WTC11 (cell line): ENCODE measurements around the gene MTF2. TPM values are rescaled to one million over a fixed set of nuclear protein-coding genes. Genes with fewer than 3 reads are reported as not detected.
A peak's percentile ranks its signal among the peaks of the same experiment; 100 is the strongest.

Experiments used
- ATAC-seq: fragments of 200-7000 bp; cut with Tn5 transposase; 2 replicates; pipeline ENCODE4 v1.10.0; 2021; ENCODE audit warnings: mild to moderate bottlenecking, moderate library complexity
- CTCF ChIA-PET: fragments of 300-600 bp; sonication (Branson Sonifier 250); formaldehyde crosslinking; loops from one replicate; lab custom pipeline; 2021; ENCODE audit warnings: antibody characterized with exemption; lab: Charles Lee
- POLR2A ChIA-PET: fragments of 350-600 bp; sonication (Branson Sonifier 250); formaldehyde crosslinking; loops from one replicate; lab custom pipeline; 2021; ENCODE audit warnings: antibody characterized with exemption; lab: Charles Lee
- DNase-seq: peaks from one replicate; pipeline ENCODE4 v3.0.0; 2021; ENCODE audit warnings: low spot score
- H3K27ac Mint-ChIP-seq: 2 replicates; pipeline ENCODE4 v1.8.0; 2021; ENCODE audit warnings: mixed read lengths
- H3K27me3 Mint-ChIP-seq: 2 replicates; pipeline ENCODE4 v1.8.0; 2021; ENCODE audit warnings: low read depth, mild to moderate bottlenecking, moderate library complexity, mixed read lengths
- H3K36me3 Mint-ChIP-seq: 2 replicates; pipeline ENCODE4 v1.8.0; 2021; ENCODE audit warnings: mixed read lengths
- H3K4me1 Mint-ChIP-seq: 2 replicates; pipeline ENCODE4 v1.8.0; 2022; ENCODE audit warnings: mixed read lengths
- H3K4me3 Mint-ChIP-seq: 2 replicates; pipeline ENCODE4 v1.8.0; 2021; ENCODE audit warnings: mild to moderate bottlenecking, moderate library complexity, mixed read lengths
- H3K9me3 Mint-ChIP-seq: 2 replicates; pipeline ENCODE4 v1.8.0; 2021; ENCODE audit warnings: mixed read lengths
- ARID4B ChIP-seq: sonication (generic); formaldehyde crosslinking; IDR thresholded peaks from 2 replicates; pipeline ENCODE4 v1.8.0; 2023; ENCODE audit warnings: missing genetic modification reagents, mild to moderate bottlenecking, borderline replicate concordance
- CREB1 ChIP-seq: sonication (generic); formaldehyde crosslinking; IDR thresholded peaks from 2 replicates; pipeline ENCODE4 v1.8.0; 2023; ENCODE audit warnings: mild to moderate bottlenecking, missing genetic modification reagents
- CREM ChIP-seq: sonication (generic); formaldehyde crosslinking; IDR thresholded peaks from 2 replicates; pipeline ENCODE4 v1.8.1; 2022; ENCODE audit warnings: mild to moderate bottlenecking, missing genetic modification reagents, moderate library complexity
- E2F1 ChIP-seq: sonication (generic); formaldehyde crosslinking; IDR thresholded peaks from 2 replicates; pipeline ENCODE4 v1.8.0; 2022; ENCODE audit warnings: mild to moderate bottlenecking, missing genetic modification reagents
- ETV6 ChIP-seq: sonication (generic); formaldehyde crosslinking; IDR thresholded peaks from 2 replicates; pipeline ENCODE4 v1.8.1; 2022; ENCODE audit warnings: mild to moderate bottlenecking, missing genetic modification reagents
- FOXK1 ChIP-seq: sonication (generic); formaldehyde crosslinking; IDR thresholded peaks from 2 replicates; pipeline ENCODE4 v1.8.0; 2022; ENCODE audit warnings: mild to moderate bottlenecking, moderate library complexity, missing genetic modification reagents
- HMGXB4 ChIP-seq: sonication (generic); formaldehyde crosslinking; IDR thresholded peaks from 2 replicates; pipeline ENCODE4 v1.8.1; 2023; ENCODE audit warnings: mild to moderate bottlenecking, moderate library complexity, missing genetic modification reagents
- MAX ChIP-seq: sonication (generic); formaldehyde crosslinking; IDR thresholded peaks from 2 replicates; pipeline ENCODE4 v1.8.0; 2022; ENCODE audit warnings: mild to moderate bottlenecking, missing genetic modification reagents
- NFYB ChIP-seq: sonication (generic); formaldehyde crosslinking; conservative IDR thresholded peaks from 2 replicates; pipeline ENCODE4 v1.8.0; 2022; ENCODE audit warnings: low read depth, missing genetic modification reagents
- SP1 ChIP-seq: sonication (generic); formaldehyde crosslinking; conservative IDR thresholded peaks from 2 replicates; pipeline ENCODE4 v1.8.1; 2022; ENCODE audit warnings: missing genetic modification reagents
- TP53 ChIP-seq: sonication (generic); formaldehyde crosslinking; IDR thresholded peaks from 2 replicates; pipeline ENCODE4 v1.8.1; 2023; ENCODE audit warnings: mild to moderate bottlenecking, missing genetic modification reagents
- USF1 ChIP-seq: sonication (generic); formaldehyde crosslinking; IDR thresholded peaks from 2 replicates; pipeline ENCODE4 v1.8.0; 2022; ENCODE audit warnings: mild to moderate bottlenecking, missing genetic modification reagents
- USF2 ChIP-seq: sonication (generic); formaldehyde crosslinking; IDR thresholded peaks from 2 replicates; pipeline ENCODE4 v1.8.1; 2023; ENCODE audit warnings: mild to moderate bottlenecking, missing genetic modification reagents, moderate library complexity
- ZBTB43 ChIP-seq: sonication (generic); formaldehyde crosslinking; IDR thresholded peaks from 2 replicates; pipeline ENCODE4 v1.8.1; 2023; ENCODE audit warnings: mild to moderate bottlenecking, missing genetic modification reagents
- ZNF232 ChIP-seq: sonication (generic); formaldehyde crosslinking; IDR thresholded peaks from 2 replicates; pipeline ENCODE4 v1.8.0; 2022; ENCODE audit warnings: mild to moderate bottlenecking, missing genetic modification reagents
- ZNF263 ChIP-seq: sonication (generic); formaldehyde crosslinking; IDR thresholded peaks from 2 replicates; pipeline ENCODE4 v1.8.1; 2022; ENCODE audit warnings: low read depth, mild to moderate bottlenecking, moderate library complexity, missing genetic modification reagents
- ZNF317 ChIP-seq: sonication (generic); formaldehyde crosslinking; IDR thresholded peaks from 2 replicates; pipeline ENCODE4 v1.8.1; 2023; ENCODE audit warnings: low read depth, mild to moderate bottlenecking, moderate library complexity, missing genetic modification reagents, borderline replicate concordance
- ZNF416 ChIP-seq: fragments of 250-450 bp; sonication (Bioruptor Pico); IDR thresholded peaks from 2 replicates; pipeline ENCODE4 v1.9.0; 2021; ENCODE audit warnings: mild to moderate bottlenecking, inconsistent platforms
- ZNF425 ChIP-seq: fragments of 250-450 bp; sonication (Bioruptor Pico); conservative IDR thresholded peaks from 2 replicates; pipeline ENCODE4 v1.9.0; 2021; ENCODE audit warnings: mild to moderate bottlenecking
- ZSCAN18 ChIP-seq: fragments of 250-450 bp; sonication (Bioruptor Pico); IDR thresholded peaks from 2 replicates; pipeline ENCODE4 v2.1.2; 2022; ENCODE audit warnings: mild to moderate bottlenecking, moderate library complexity
- total RNA-seq: library from RNA; stranded (reverse); gene quantifications from 3 replicates; pipeline ENCODE4 v1.2.3, GENCODE V29; 2021

MTF2 gene
- total RNA-seq, 1 experiment from 2014 or later: 111 TPM

GRCh38 chr1:93178418-93178817 lies 99.3 kb downstream of the MTF2 start (continued):
- no peak for TF ChIP-seq ARID4B (CRISPR knock-in tag)
- no peak for TF ChIP-seq TP53 (CRISPR knock-in tag)

GRCh38 chr1:93179886-93180722 lies 101.0 kb downstream of the MTF2 start, which contains the start of gene TMED5:
Gene TMED5, minus strand, starts transcription at chr1:93180413. Its CDS starts 171 bp downstream, at chr1:93180242.
- H3K27ac Mint-ChIP-seq: peak within 1 kb of the TSS; percentile 99
- H3K4me1 Mint-ChIP-seq: peaks cover 25% of the 10 kb centered on the region
- POLR2A ChIA-PET: no interaction called here
- TF ChIP-seq ZNF425 (CRISPR knock-in tag) (no peak), ZNF317 (CRISPR knock-in tag) (0 out of 2 replicates have a peak, but pooled peaks have one; percentile 39), USF1 (CRISPR knock-in tag) (peak; percentile 38; the same call in 1 of the 2 replicates), FOXK1 (peak; percentile 76), HMGXB4 (CRISPR knock-in tag) (peak; percentile 89), USF2 (peak; percentile 69), ZNF416 (CRISPR knock-in tag) (no peak), ZNF263 (no peak), MAX (CRISPR knock-in tag) (peak; percentile 92), ZNF232 (peak; percentile 84), ETV6 (peak; percentile 75), E2F1 (CRISPR knock-in tag) (no peak), CREM (CRISPR knock-in tag) (0 out of 2 replicates have a peak, but pooled peaks have one; percentile 17), ZSCAN18 (CRISPR knock-in tag) (no peak), SP1 (CRISPR knock-in tag) (peak; percentile 87), NFYB (CRISPR knock-in tag) (peak; percentile 56), ZBTB43 (CRISPR knock-in tag) (peak; percentile 46; the same call in 1 of the 2 replicates), CREB1 (peak; percentile 29; the same call in 1 of the 2 replicates)

More at GRCh38 chr1:93179886-93180722, 101.0 kb downstream of the MTF2 start, which contains the start of gene TMED5:
- CTCF ChIA-PET: no interaction called here
- ATAC-seq (peak; percentile 96), DNase-seq (peak; percentile 98)
- Mint-ChIP-seq H3K4me3 (peak within 1 kb of the TSS; percentile 88), H3K9me3 (no peaks in the 10 kb centered on the region), H3K36me3 (no peaks in the 10 kb centered on the region), H3K27me3 (no peaks in the 10 kb centered on the region)
